ENCODE measurements around the gene SOWAHA.

The SOWAHA gene

GRCh38 chr5:132776131-132776937 is 36.8 kb upstream of the SOWAHA start:
- no peaks in the 10 kb centered on the region for H3K79me2 ChIP-seq (ENCODE audit: low read length)
- TF ChIP-seq EZH2 (optimal IDR thresholded peaks at IDR 0.05; ENCODE audit: low read depth, low read length) (no peak), EZH2phosphoT487 (IDR thresholded peaks at IDR 0.05; ENCODE audit: low read length) (no peak)
- no peak overlapping the region for H3K9ac ChIP-seq (ENCODE audit: low read length)
- no peak for DNase-seq
- H3F3A ChIP-seq (ENCODE audit: insufficient read depth, low read length), result peaks cover 14% of the 10 kb centered on the region; the same call in 1 of the 2 replicates
- peaks cover 16% of the 10 kb centered on the region for H3K4me1 ChIP-seq (ENCODE audit: low read length)
- H3K9me3 ChIP-seq (replicated peaks; ENCODE audit: insufficient read depth, low read length), result no peaks in the 10 kb centered on the region
- H3K36me3 ChIP-seq (replicated peaks; ENCODE audit: insufficient read depth, low read length), result no peaks in the 10 kb centered on the region
- no peak overlapping the region for H3K27ac ChIP-seq (ENCODE audit: low read length)
- peak overlapping the region; percentile 42; the same call in 1 of the 2 replicates for H2AFZ ChIP-seq (ENCODE audit: low read length)
- H3K4me2 ChIP-seq (ENCODE audit: low read depth, low read length), result peak overlapping the region; percentile 30; the same call in 1 of the 2 replicates
- no peaks in the 10 kb centered on the region for H4K20me1 ChIP-seq (ENCODE audit: insufficient read depth, low read length)
- peak overlapping the region; percentile 47; the same call in 1 of the 2 replicates for H3K4me3 ChIP-seq (ENCODE audit: low read length)
- H3K27me3 ChIP-seq (replicated peaks; ENCODE audit: insufficient read depth, low read length), result peaks cover 25% of the 10 kb centered on the region
- H3K9me2 ChIP-seq (replicated peaks; ENCODE audit: insufficient read depth, low read length), result no peaks in the 10 kb centered on the region

DNA sequence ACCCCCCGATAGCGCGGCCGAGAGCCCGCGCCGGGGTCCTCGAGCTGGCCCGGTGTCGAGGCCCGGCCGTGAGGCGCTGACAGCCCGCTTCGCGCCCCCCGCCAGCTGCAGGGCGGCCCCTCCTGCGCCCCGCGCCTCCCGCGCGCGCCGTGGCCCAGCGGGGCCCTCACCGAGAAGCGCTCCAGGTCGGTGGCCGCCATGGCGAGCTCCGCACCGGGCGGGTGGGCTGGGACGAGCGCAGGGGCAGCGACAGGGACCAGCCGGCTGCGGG is 36.2 kb upstream of the SOWAHA start:
- Histone ChIP-seq H3K9me3 (replicated peaks; ENCODE audit: insufficient read depth, low read length) (no peaks in the 10 kb centered on the region), H3K9me2 (replicated peaks; ENCODE audit: insufficient read depth, low read length) (no peaks in the 10 kb centered on the region), H3K4me2 (ENCODE audit: low read depth, low read length) (peak overlapping the region; percentile 30; the same call in 1 of the 2 replicates), H2AFZ (ENCODE audit: low read length) (no peak overlapping the region), H4K20me1 (ENCODE audit: insufficient read depth, low read length) (no peaks in the 10 kb centered on the region), H3K27me3 (replicated peaks; ENCODE audit: insufficient read depth, low read length) (peaks cover 25% of the 10 kb centered on the region), H3K36me3 (replicated peaks; ENCODE audit: insufficient read depth, low read length) (no peaks in the 10 kb centered on the region), H3K4me3 (ENCODE audit: low read length) (peak overlapping the region; percentile 47; the same call in 1 of the 2 replicates), H3F3A (ENCODE audit: insufficient read depth, low read length) (peaks cover 14% of the 10 kb centered on the region; the same call in 1 of the 2 replicates), H3K9ac (ENCODE audit: low read length) (no peak overlapping the region), H3K27ac (ENCODE audit: low read length) (no peak overlapping the region), H3K79me2 (ENCODE audit: low read length) (no peaks in the 10 kb centered on the region), H3K4me1 (ENCODE audit: low read length) (peaks cover 16% of the 10 kb centered on the region)
- DNase-seq, result no peak
- no peak for TF ChIP-seq EZH2phosphoT487 (IDR thresholded peaks at IDR 0.05; ENCODE audit: low read length)
- TF ChIP-seq CTCF (IDR thresholded peaks at IDR 0.05; ENCODE audit: low read length), result no peak
- TF ChIP-seq EZH2 (optimal IDR thresholded peaks at IDR 0.05; ENCODE audit: low read depth, low read length), result no peak

GRCh38 chr5:132777209-132778069 is 35.7 kb upstream of the SOWAHA start, which contains the start of gene SEPTIN8:
Gene SEPTIN8, minus strand, starts transcription at chr5:132777239. Its CDS starts 102 bp downstream, at chr5:132777137.
- H4K20me1 ChIP-seq (ENCODE audit: insufficient read depth, low read length), result no peaks in the 10 kb centered on the region
- TF ChIP-seq CTCF (IDR thresholded peaks at IDR 0.05; ENCODE audit: low read length), result no peak
- no peak for TF ChIP-seq EZH2 (optimal IDR thresholded peaks at IDR 0.05; ENCODE audit: low read depth, low read length)
- TF ChIP-seq EZH2phosphoT487 (IDR thresholded peaks at IDR 0.05; ENCODE audit: low read length), result no peak
- H3K9me3 ChIP-seq (replicated peaks; ENCODE audit: insufficient read depth, low read length), result no peaks in the 10 kb centered on the region
- no peaks in the 10 kb centered on the region for H3K79me2 ChIP-seq (ENCODE audit: low read length)
- H2AFZ ChIP-seq (ENCODE audit: low read length), result peak within 1 kb of the TSS; percentile 83
- H3K36me3 ChIP-seq (replicated peaks; ENCODE audit: insufficient read depth, low read length), result no peaks in the 10 kb centered on the region
- peaks cover 16% of the 10 kb centered on the region for H3K4me1 ChIP-seq (ENCODE audit: low read length)
- H3K27ac ChIP-seq (ENCODE audit: low read length), result no peak within 1 kb of the TSS
- peaks cover 14% of the 10 kb centered on the region; the same call in 1 of the 2 replicates for H3F3A ChIP-seq (ENCODE audit: insufficient read depth, low read length)
- peak within 1 kb of the TSS; percentile 85 for H3K4me2 ChIP-seq (ENCODE audit: low read depth, low read length)
- H3K9ac ChIP-seq (ENCODE audit: low read length), result peak within 1 kb of the TSS; percentile 64
- DNase-seq, result no peak
- H3K27me3 ChIP-seq (replicated peaks; ENCODE audit: insufficient read depth, low read length), result peaks cover 25% of the 10 kb centered on the region
- no peaks in the 10 kb centered on the region for H3K9me2 ChIP-seq (replicated peaks; ENCODE audit: insufficient read depth, low read length)
- H3K4me3 ChIP-seq (ENCODE audit: low read length), result peak within 1 kb of the TSS; percentile 74
